H9 (cell line): ENCODE results near the gene FADS2. TPM values are rescaled to one million over a fixed set of nuclear protein-coding genes. Genes with fewer than 3 reads are reported as not detected.

Experiments used
- DNase-seq: peaks from one replicate; pipeline ENCODE4 v3.0.0-alpha.2; 2017
- H2AFZ ChIP-seq: one replicate; pipeline ENCODE4 v1.6.1; 2013; ENCODE audit warnings: mild to moderate bottlenecking, low read length, control low read depth, moderate library complexity
- H2AK5ac ChIP-seq: 2 replicates; pipeline ENCODE4 v1.6.1; 2013; ENCODE audit warnings: low read length, control low read depth, mixed read lengths; ENCODE audit not compliant: insufficient read length
- H2BK120ac ChIP-seq: one replicate; pipeline ENCODE4 v1.6.1; 2013; ENCODE audit warnings: low read depth, mild to moderate bottlenecking, low read length, control low read depth, inconsistent platforms; ENCODE audit not compliant: poor library complexity, severe bottlenecking
- H2BK12ac ChIP-seq: 2 replicates; pipeline ENCODE4 v1.6.1; 2013; ENCODE audit warnings: low read length, control low read depth, mixed read lengths, low read depth; ENCODE audit not compliant: insufficient read length
- H2BK15ac ChIP-seq: 2 replicates; pipeline ENCODE4 v1.6.1; 2013; ENCODE audit warnings: low read depth, low read length, control low read depth
- H2BK20ac ChIP-seq: one replicate; pipeline ENCODE4 v1.6.1; 2013; ENCODE audit warnings: low read depth, mild to moderate bottlenecking, low read length, control low read depth, inconsistent platforms; ENCODE audit not compliant: poor library complexity, severe bottlenecking
- H2BK5ac ChIP-seq: 2 replicates; pipeline ENCODE4 v1.6.1; 2013; ENCODE audit warnings: low read length, control low read depth, mixed read lengths; ENCODE audit not compliant: insufficient read length
- H3K14ac ChIP-seq: 2 replicates; pipeline ENCODE4 v1.6.1; 2013; ENCODE audit warnings: low read length, control low read depth; ENCODE audit not compliant: insufficient read depth
- H3K18ac ChIP-seq: 2 replicates; pipeline ENCODE4 v1.6.1; 2013; ENCODE audit warnings: low read depth, mild to moderate bottlenecking, mixed read lengths, low read length, control low read depth; ENCODE audit not compliant: insufficient read length
- H3K23ac ChIP-seq: 2 replicates; pipeline ENCODE4 v1.6.1; 2013; ENCODE audit warnings: low read length, control low read depth, mixed read lengths, low read depth; ENCODE audit not compliant: insufficient read length
- H3K23me2 ChIP-seq: 2 replicates; pipeline ENCODE4 v1.6.1; 2013; ENCODE audit warnings: low read depth, mild to moderate bottlenecking, mixed read lengths, low read length, control low read depth; ENCODE audit not compliant: insufficient read length, poor library complexity, severe bottlenecking
- H3K27ac ChIP-seq: 2 replicates; pipeline ENCODE4 v1.5.1; 2013; ENCODE audit warnings: low read length, control low read depth, mixed read lengths, low read depth; ENCODE audit not compliant: insufficient read length
- H3K27me3 ChIP-seq: 2 replicates; pipeline ENCODE4 v1.6.1; 2013; ENCODE audit warnings: low read length, control low read depth, inconsistent platforms; ENCODE audit not compliant: insufficient read depth
- H3K4ac ChIP-seq: 2 replicates; pipeline ENCODE4 v1.6.1; 2013; ENCODE audit warnings: low read depth, mild to moderate bottlenecking, control low read depth, inconsistent platforms, low read length, moderate library complexity
- H3K4me1 ChIP-seq: 2 replicates; pipeline ENCODE4 v1.6.1; 2013; ENCODE audit warnings: low read length, control low read depth, inconsistent platforms; ENCODE audit not compliant: insufficient read depth
- H3K4me2 ChIP-seq: 2 replicates; pipeline ENCODE4 v1.6.1; 2013; ENCODE audit warnings: low read length, control low read depth, mixed read lengths; ENCODE audit not compliant: insufficient read length, insufficient read depth
- H3K56ac ChIP-seq: 2 replicates; pipeline ENCODE4 v1.6.1; 2013; ENCODE audit warnings: low read depth, mild to moderate bottlenecking, mixed read lengths, low read length, control low read depth; ENCODE audit not compliant: insufficient read length
- H3K79me1 ChIP-seq: 2 replicates; pipeline ENCODE4 v1.6.1; 2013; ENCODE audit warnings: low read depth, mild to moderate bottlenecking, moderate library complexity, low read length, control low read depth, inconsistent platforms; ENCODE audit not compliant: insufficient read depth, poor library complexity, severe bottlenecking
- H3K79me2 ChIP-seq: 2 replicates; pipeline ENCODE4 v1.6.1; 2013; ENCODE audit warnings: low read length, control low read depth, inconsistent platforms; ENCODE audit not compliant: insufficient read depth
- H3K9ac ChIP-seq: 2 replicates; pipeline ENCODE4 v1.6.1; 2013; ENCODE audit warnings: low read length, control low read depth, mixed read lengths; ENCODE audit not compliant: insufficient read length; ENCODE audit errors: extremely low read depth
- H3K9me3 ChIP-seq: one replicate; pipeline ENCODE4 v1.6.1; 2013; ENCODE audit warnings: low read depth, low read length, inconsistent platforms; ENCODE audit not compliant: control insufficient read depth
- H3T11ph ChIP-seq: one replicate; pipeline ENCODE4 v1.6.1; 2013; ENCODE audit warnings: mild to moderate bottlenecking, low read length, control low read depth, inconsistent platforms
- H4K20me1 ChIP-seq: one replicate; pipeline ENCODE4 v1.6.1; 2013; ENCODE audit not compliant: control insufficient read depth, insufficient read length, insufficient read depth
- H4K5ac ChIP-seq: 2 replicates; pipeline ENCODE4 v1.6.1; 2013; ENCODE audit warnings: low read depth, mild to moderate bottlenecking, mixed read lengths, low read length, control low read depth; ENCODE audit not compliant: insufficient read length
- H4K8ac ChIP-seq: replicated peaks from 2 replicates; pipeline ENCODE4 v1.6.1; 2013; ENCODE audit warnings: low read length, control low read depth, mixed read lengths, low read depth; ENCODE audit not compliant: insufficient read length
- H4K91ac ChIP-seq: 2 replicates; pipeline ENCODE4 v1.6.1; 2013; ENCODE audit warnings: low read depth, mild to moderate bottlenecking, moderate library complexity, mixed read lengths, low read length, control low read depth; ENCODE audit not compliant: insufficient read length
- H3K27ac Mint-ChIP-seq, 3 experiments: 2 replicates in 2 of 3; 3 replicates in 1 of 3; pipeline ENCODE4 v1.8.0; 2020 to 2021; ENCODE audit warnings: mixed read lengths in 3 of 3, mild to moderate bottlenecking in 1 of 3, moderate library complexity in 1 of 3
- H3K27me3 Mint-ChIP-seq: 2 replicates; pipeline ENCODE4 v1.8.0; 2021; ENCODE audit warnings: low read depth, mild to moderate bottlenecking, moderate library complexity, mixed read lengths
- H3K36me3 Mint-ChIP-seq, 3 experiments: 2 replicates in 2 of 3; 3 replicates in 1 of 3; pipeline ENCODE4 v1.8.0; 2020 to 2021; ENCODE audit warnings: low read depth in 3 of 3, mixed read lengths in 3 of 3; ENCODE audit not compliant: insufficient read depth in 1 of 3
- H3K4me1 Mint-ChIP-seq, 2 experiments: 2 replicates each; pipeline ENCODE4 v1.8.0; 2020; ENCODE audit warnings: mixed read lengths in 2 of 2
- H3K4me3 Mint-ChIP-seq, 2 experiments: 2 replicates in 1 of 2; 3 replicates in 1 of 2; pipeline ENCODE4 v1.8.0; 2020 to 2021; ENCODE audit warnings: mild to moderate bottlenecking in 2 of 2, mixed read lengths in 2 of 2, moderate library complexity in 1 of 2
- H3K9me3 Mint-ChIP-seq, 2 experiments: 2 replicates in 1 of 2; 3 replicates in 1 of 2; pipeline ENCODE4 v1.8.0; 2020; ENCODE audit warnings: mild to moderate bottlenecking in 2 of 2, mixed read lengths in 2 of 2, moderate library complexity in 1 of 2
- CTCF ChIP-seq: fragments of 200-600 bp; sonication (generic); conservative IDR thresholded peaks from 3 replicates; pipeline ENCODE4 v1.8.0; 2021; ENCODE audit warnings: antibody characterized with exemption, mild to moderate bottlenecking
- WGBS: extraction: QIAGEN DNeasy Blood & Tissue Kit; methylation state at CpG from one replicate; pipeline ENCODE4 v1.1.7; 2013; ENCODE audit warnings: missing lambda C conversion rate, low lambda C conversion rate, mixed read lengths; ENCODE audit not compliant: insufficient read length; ENCODE audit errors: extremely low coverage; 5-methylcytosine and 5-hydroxymethylcytosine counted together
- total RNA-seq: library from RNA; stranded (reverse); gene quantifications from 2 replicates; pipeline ENCODE4 v1.2.1, GENCODE V29; 2021

FADS2 gene
- total RNA-seq, 1 experiment from 2014 or later, result 322 TPM

- Histone ChIP-seq H4K5ac (no peak overlapping the region), H4K20me1 (peaks cover 3% of the 10 kb centered on the region), H3K4ac (no peak overlapping the region), H3K27me3 (no peaks in the 10 kb centered on the region), H3K27ac (no peak overlapping the region), H2AFZ (no peak overlapping the region), H3K79me2 (no peaks in the 10 kb centered on the region; the same call in 1 of the 2 replicates), H2BK12ac (no peak overlapping the region), H3K79me1 (peaks cover 2% of the 10 kb centered on the region), H3K18ac (no peak overlapping the region), H2BK15ac (no peak overlapping the region), H2AK5ac (no peak overlapping the region), H3K23ac (no peak overlapping the region), H4K91ac (no peak overlapping the region), H3K23me2 (no peaks in the 10 kb centered on the region), H3K4me1 (no peaks in the 10 kb centered on the region), H3T11ph (no peak overlapping the region), H3K14ac (no peak overlapping the region), H2BK20ac (no peak overlapping the region), H4K8ac (no peak overlapping the region), H3K56ac (no peak overlapping the region), H3K9me3 (no peaks in the 10 kb centered on the region), H2BK120ac (no peak overlapping the region), H3K9ac (no peak overlapping the region), H3K4me2 (no peak overlapping the region), H2BK5ac (no peak overlapping the region)
- Mint-ChIP-seq H3K9me3 (no peaks in the 10 kb centered on the region), H3K4me3 (no peak overlapping the region), H3K27me3 (no peaks in the 10 kb centered on the region), H3K4me1 (peaks cover 10 to 11% of the 10 kb centered on the region in 2 experiments), H3K27ac (no peak overlapping the region), H3K36me3 (peaks cover 54 to 81% (median 79%) of the 10 kb centered on the region in 3 experiments)
- DNase-seq, result no peak
- WGBS, result no CpG with 5 or more reads among the region's 2 CpGs
- no peak for TF ChIP-seq CTCF
These were observed 11.6 kb downstream of the FADS2 start for GRCh38 chr11:61839742-61840141.
